Subcutaneous adipose tissue (tissue), 4 donors: Measurements from ENCODE around the gene SH3BP4. TPM values are rescaled to one million over a fixed set of nuclear protein-coding genes. Genes with fewer than 3 reads are reported as not detected.

Experiments used
- CTCF ChIP-seq: fragments of 450-650 bp; IDR thresholded peaks from one replicate; pipeline ENCODE4 v1.5.1; 2016; ENCODE audit warnings: low read depth, mild to moderate bottlenecking, control low read depth, antibody characterized with exemption, moderate library complexity
- total RNA-seq, 4 donors: library from RNA; depleted of rRNA; stranded (reverse); fragments of >200 nt; gene quantifications; one replicate each; pipeline ENCODE4 v1.1.0, GENCODE V29; 2016

Gene SH3BP4
- total RNA-seq, 4 donors from 2014 or later: 12.4 to 35.6 (median 24.1) TPM

GRCh38 chr2:234930397-234930796, 21.4 kb upstream of the SH3BP4 start:
- no peak for TF ChIP-seq CTCF

- no peak for TF ChIP-seq CTCF
Observed at GRCh38 chr2:234931371-234931770, 20.4 kb upstream of the SH3BP4 start.

GRCh38 chr2:234932591-234933168, 19.1 kb upstream of the SH3BP4 start:
- no peak for TF ChIP-seq CTCF

GRCh38 chr2:234935311-234935710, 16.5 kb upstream of the SH3BP4 start:
- TF ChIP-seq CTCF: no peak

- TF ChIP-seq CTCF: no peak
Observed at GRCh38 chr2:234939576-234939975, 12.2 kb upstream of the SH3BP4 start.

GRCh38 chr2:234939996-234940395, 11.8 kb upstream of the SH3BP4 start:
- TF ChIP-seq CTCF: no peak

GRCh38 chr2:234940527-234940926, 11.3 kb upstream of the SH3BP4 start:
- TF ChIP-seq CTCF: no peak
